ENCODE measurements around the gene CFAP100.

Gene CFAP100

GRCh38 chr3:126399351-126399735 is 4.6 kb downstream of the CFAP100 start:
- no peak for DNase-seq

- no peak for DNase-seq
Observed at GRCh38 chr3:126399756-126400155, 5.0 kb downstream of the CFAP100 start.

- no peak for DNase-seq
Observed at GRCh38 chr3:126401611-126402160, 7.0 kb downstream of the CFAP100 start.

GRCh38 chr3:126402178-126402577 is 7.5 kb downstream of the CFAP100 start:
- DNase-seq = no peak

GRCh38 chr3:126402666-126403302 is 8.1 kb downstream of the CFAP100 start:
- DNase-seq = no peak

GRCh38 chr3:126406389-126407296 is 11.9 kb downstream of the CFAP100 start:
- no peak for DNase-seq

- DNase-seq = no peak
Observed at GRCh38 chr3:126407412-126408044, 12.8 kb downstream of the CFAP100 start.

- DNase-seq = no peak
Observed at GRCh38 chr3:126408099-126408498, 13.4 kb downstream of the CFAP100 start.

- no peak for DNase-seq
Observed at GRCh38 chr3:126412841-126413692, 18.4 kb downstream of the CFAP100 start.

GRCh38 chr3:126413693-126414080 is 19.0 kb downstream of the CFAP100 start:
- no peak for DNase-seq

GRCh38 chr3:126414406-126414805 is 19.7 kb downstream of the CFAP100 start:
- no peak for DNase-seq

- DNase-seq = no peak
Observed at GRCh38 chr3:126414961-126415660, 20.4 kb downstream of the CFAP100 start.

- DNase-seq = no peak
Observed at GRCh38 chr3:126415661-126416591, 21.2 kb downstream of the CFAP100 start.

GRCh38 chr3:126416943-126417342 is 22.2 kb downstream of the CFAP100 start:
- no peak for DNase-seq

GRCh38 chr3:126417515-126417914 is 22.8 kb downstream of the CFAP100 start:
- no peak for DNase-seq

GRCh38 chr3:126417981-126418530 is 23.3 kb downstream of the CFAP100 start:
- DNase-seq = no peak

- DNase-seq = no peak
Observed at GRCh38 chr3:126418661-126419131, 24.0 kb downstream of the CFAP100 start.

- no peak for DNase-seq
Observed at GRCh38 chr3:126419151-126419703, 24.5 kb downstream of the CFAP100 start.

All from anterior cingulate cortex (tissue), 58 donors.